H4 (cell line): ENCODE data around the gene KANTR. TPM values are rescaled to one million over a fixed set of nuclear protein-coding genes. Genes with fewer than 3 reads are reported as not detected.
A peak's percentile ranks its signal among the peaks of the same experiment; 100 is the strongest.

Experiments
- DNase-seq: peaks from one replicate; pipeline ENCODE4 v3.0.0-alpha.2; 2015; ENCODE audit warnings: low spot score
- total RNA-seq: library from RNA; depleted of rRNA; stranded (reverse); fragments of >200 nt; shearing (Covaris generic); gene quantifications from 2 replicates; pipeline ENCODE4 v1.2.3, GENCODE V29; 2014

Gene KANTR
- total RNA-seq, 1 experiment from 2014 or later: 2.4 TPM

DNA sequence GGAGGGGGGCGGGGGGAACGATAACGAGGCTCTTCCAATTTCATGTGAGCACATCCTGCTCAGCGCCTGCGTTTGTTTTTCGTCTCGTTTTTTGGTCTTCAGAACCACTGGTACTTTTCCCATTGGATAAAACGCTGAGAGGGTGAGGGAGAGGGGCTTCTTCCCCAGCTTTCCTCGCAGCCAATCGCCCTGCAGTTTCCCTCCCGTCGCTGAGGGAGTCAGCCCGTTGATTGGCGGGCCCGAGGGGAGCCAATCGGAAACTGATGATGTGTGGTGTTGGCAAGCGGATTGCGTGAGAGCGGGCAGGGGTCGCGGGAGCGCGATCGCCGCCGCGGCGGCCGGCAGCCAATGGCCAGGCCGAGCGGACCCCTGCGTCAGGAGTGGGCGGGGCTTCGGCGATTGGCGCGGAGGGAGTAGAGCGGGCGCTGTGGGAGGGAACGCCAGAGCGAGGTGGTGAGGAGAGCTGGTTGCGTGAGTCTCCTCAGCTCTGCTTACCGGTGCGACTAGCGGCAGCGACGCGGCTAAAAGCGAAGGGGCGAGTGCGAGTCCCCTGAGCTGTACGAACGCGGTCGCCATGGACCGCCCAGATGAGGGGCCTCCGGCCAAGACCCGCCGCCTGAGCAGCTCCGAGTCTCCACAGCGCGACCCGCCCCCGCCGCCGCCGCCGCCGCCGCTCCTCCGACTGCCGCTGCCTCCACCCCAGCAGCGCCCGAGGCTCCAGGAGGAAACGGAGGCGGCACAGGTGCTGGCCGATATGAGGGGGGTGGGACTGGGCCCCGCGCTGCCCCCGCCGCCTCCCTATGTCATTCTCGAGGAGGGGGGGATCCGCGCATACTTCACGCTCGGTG, 11.8 kb upstream of the KANTR start, which contains the start of gene TSPYL2:
TSS of gene TSPYL2 (plus strand) at position 443 of the 848 bp plus-strand sequence. CDS start at position 575, 132 bp downstream.
- DNase-seq: peak; percentile 96

GRCh38 chrX:53082773-53083616, 10.9 kb upstream of the KANTR start:
- DNase-seq: no peak

GRCh38 chrX:53084043-53084570, 9.8 kb upstream of the KANTR start:
- no peak for DNase-seq

DNA sequence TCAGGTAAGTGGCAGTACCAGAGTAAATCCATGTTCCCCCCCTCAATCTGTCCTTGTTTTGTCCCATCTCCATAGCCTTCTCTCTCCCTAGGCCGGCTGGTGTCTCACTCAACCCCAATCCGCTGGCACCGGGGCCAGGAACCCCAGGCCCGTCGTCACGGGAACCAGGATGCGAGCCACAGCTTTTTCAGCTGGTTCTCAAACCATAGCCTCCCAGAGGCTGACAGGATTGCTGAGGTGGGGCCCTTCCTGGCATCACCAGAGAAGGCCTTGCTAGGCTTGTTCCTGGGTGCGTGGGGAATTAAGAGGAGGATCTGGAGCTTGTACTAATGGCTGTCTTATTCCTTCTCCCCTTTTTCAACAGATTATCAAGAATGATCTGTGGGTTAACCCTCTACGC, 9.1 kb upstream of the KANTR start:
- no peak for DNase-seq

DNA sequence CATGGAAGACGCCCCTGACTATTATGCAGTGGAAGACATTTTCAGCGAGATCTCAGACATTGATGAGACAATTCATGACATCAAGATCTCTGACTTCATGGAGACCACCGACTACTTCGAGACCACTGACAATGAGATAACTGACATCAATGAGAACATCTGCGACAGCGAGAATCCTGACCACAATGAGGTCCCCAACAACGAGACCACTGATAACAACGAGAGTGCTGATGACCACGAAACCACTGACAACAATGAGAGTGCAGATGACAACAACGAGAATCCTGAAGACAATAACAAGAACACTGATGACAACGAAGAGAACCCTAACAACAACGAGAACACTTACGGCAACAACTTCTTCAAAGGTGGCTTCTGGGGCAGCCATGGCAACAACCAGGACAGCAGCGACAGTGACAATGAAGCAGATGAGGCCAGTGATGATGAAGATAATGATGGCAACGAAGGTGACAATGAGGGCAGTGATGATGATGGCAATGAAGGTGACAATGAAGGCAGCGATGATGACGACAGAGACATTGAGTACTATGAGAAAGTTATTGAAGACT, 8.2 kb upstream of the KANTR start:
- no peak for DNase-seq

DNA sequence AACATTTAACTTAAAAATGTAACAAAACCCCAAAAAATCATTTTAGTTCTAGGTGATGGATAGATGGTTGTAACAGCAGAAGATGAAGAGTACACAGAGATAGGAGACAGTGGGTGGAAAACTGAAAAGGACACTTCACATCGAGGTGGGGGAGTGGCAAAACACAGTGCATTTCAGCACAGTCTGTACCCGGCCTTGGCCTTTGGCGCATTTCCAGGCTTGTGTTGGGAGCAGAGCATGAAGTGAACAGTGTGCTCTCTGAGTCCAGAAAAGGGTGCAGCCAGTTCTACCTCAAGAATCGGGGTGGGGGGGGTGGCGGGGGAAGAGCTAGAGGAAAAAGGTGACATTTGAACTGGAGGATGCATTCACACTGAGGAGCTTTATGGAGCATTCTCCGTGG, 7.5 kb upstream of the KANTR start:
- no peak for DNase-seq

GRCh38 chrX:53087388-53087831, 6.5 kb upstream of the KANTR start:
- DNase-seq: no peak

GRCh38 chrX:53088136-53088974, 5.6 kb upstream of the KANTR start:
- DNase-seq: no peak

DNA sequence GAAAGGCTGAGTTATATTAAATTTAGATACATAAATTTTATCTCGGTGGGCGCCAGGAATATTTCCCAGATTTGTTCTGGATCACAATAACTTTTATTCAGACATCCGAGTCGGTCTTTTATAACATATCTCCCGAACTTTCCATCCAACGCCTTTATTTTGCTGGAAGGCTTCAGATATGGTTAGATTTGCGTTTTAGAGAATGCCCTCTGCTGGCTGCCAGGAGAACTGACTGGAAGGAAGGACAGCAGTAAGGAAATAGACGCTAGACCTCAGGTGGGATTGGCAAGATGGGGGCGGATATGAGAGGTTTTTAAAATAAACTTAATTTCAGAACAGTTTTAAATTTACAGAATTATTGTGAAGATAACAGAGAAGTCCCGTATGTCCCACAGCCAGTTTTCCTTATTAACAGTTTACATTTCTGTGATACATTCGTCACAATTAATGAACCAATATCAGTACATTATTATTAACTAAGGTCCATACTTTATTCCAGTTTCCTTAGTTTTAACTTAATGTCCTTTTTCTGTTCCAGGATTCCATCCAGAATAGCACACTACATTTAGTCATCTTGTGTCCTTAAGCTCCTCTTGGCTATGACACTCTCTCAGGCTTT, 4.6 kb upstream of the KANTR start:
- peak; percentile 43 for DNase-seq

DNA sequence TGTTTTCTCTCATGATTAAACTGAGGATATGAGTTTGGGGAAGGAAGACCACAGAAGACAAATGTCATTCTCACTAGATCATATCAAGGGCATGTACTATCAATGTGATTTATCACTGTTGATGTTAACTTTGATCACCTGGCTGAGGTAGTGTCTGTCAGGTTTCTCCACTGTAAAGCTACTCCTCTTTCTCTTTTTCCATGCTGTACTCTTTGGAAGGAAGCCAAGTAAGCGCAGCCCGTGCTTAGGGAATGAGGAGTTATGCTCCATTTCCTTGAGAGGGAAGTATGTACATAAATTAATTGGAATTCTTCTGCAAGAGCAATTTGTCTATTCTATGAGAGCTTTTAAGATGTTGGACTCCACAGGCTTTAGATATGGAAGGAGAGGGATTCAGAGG, 4.0 kb upstream of the KANTR start:
- no peak for DNase-seq

GRCh38 chrX:53091354-53091753, 2.6 kb upstream of the KANTR start:
- DNase-seq: no peak

GRCh38 chrX:53093177-53093655, 726 bp upstream of the KANTR start:
- peak; percentile 83 for DNase-seq

DNA sequence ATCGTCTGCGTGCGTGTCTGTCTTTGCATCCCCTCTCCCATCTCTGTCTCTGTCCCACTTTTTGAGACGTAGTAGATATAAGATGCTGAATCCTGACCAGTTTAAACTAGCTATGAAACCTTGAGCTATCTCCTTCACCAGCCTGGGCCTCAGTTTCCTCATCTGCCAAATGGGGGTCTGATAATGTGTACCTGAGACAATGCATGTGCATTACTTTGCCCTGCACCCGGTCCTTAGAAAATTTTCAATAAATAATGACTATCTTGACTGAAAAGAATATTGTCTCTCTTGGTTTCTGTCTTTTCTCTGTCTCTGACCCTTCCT, 602 bp downstream of the KANTR start:
- no peak for DNase-seq

GRCh38 chrX:53095796-53096195, 1.9 kb downstream of the KANTR start:
- no peak for DNase-seq

DNA sequence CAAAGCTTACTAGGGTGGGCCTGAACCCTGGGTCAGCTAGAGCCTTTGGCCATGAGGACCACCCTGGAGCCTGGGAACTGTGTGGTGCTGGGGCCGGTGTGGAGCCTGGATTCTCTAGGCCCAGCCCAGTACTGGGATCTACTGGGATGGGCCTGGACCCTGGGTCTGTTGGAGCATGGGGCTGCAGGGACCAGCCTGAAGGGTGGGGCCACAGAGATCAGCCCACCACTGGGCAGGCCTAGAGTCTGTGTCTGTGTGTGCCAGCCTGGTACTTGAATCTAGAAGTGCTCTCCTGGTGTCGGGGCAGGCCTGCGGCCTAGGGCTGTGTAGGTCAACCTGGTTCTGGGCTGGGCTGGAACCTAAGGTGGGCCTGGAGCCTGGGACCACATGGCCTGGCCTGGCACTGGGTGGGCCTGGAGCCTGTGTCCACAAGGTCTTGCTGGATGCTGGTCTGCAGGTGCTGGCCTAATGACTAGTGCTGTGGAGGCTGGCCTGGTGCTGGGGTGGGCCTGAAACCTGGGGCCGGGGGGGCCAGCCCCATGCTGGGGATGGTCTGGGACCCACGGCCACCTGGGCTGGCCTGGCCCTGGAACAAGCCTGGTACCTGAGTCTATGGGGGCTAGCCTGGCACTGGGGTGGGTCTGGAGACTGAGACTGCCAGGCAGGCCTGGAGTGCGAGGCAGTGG, 21.1 kb downstream of the KANTR start:
- DNase-seq: no peak

DNA sequence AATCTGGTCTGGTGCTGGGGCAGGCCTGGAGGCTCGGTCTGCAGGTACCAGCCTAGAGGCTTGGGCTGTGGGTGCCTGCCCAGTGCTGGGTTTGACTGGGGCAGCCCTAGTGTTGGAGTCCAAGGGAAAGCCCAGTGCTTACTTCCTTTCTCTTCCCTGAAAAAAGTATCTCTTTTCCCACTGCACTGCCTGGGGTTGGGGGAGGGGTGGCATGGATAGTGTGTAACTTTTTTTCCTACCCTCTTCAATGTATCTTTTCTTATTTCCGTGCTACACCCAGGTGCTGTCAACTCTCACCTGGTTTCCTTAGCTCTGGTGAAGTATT, 21.6 kb downstream of the KANTR start:
- no peak for DNase-seq

DNA sequence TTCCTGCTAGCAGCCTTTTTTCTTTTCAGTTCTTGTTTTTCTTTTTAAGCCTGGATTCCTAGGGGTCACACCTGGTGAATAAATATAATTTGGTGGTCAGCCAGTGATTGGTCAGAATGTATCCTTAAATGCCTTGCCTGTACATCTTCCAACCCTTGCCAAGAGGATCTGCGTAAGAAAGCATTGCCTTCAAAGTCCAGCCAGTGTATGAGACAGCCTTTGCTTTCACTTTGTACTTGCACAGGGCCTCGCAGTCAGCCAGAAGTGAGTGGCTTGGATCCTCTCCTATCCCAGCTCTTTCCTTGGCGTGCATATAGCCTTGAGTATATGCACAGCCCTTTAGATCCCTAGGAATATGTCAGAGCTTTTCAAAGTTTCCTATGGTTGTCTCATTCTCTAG, 22.2 kb downstream of the KANTR start:
- no peak for DNase-seq

GRCh38 chrX:53122013-53122412, 28.1 kb downstream of the KANTR start:
- DNase-seq: no peak

- no peak for DNase-seq
Observed at GRCh38 chrX:53125506-53125905, 31.6 kb downstream of the KANTR start.

- DNase-seq: no peak
Observed at GRCh38 chrX:53126377-53126776, 32.4 kb downstream of the KANTR start.
